Measurements from ENCODE around the gene DDX23.

GRCh38 chr12:48901278-48901677 is 49.3 kb upstream of the DDX23 start:
- TF ChIP-seq EZH2 (IDR thresholded peaks at IDR 0.05; ENCODE audit: borderline replicate concordance, low read length) (no peak), CTCF (IDR thresholded peaks at IDR 0.05; ENCODE audit: low read length) (no peak)

Data from OCI-LY1 (cell line).